HepG2 (cell line): ENCODE results near the gene OARD1.

Experiments used
- FOXK2 ChIP-seq: fragments of 450-650 bp; IDR thresholded peaks from 2 replicates; pipeline ENCODE4 v1.6.1; 2016
- HDAC2 ChIP-seq: sonication (generic); formaldehyde crosslinking; IDR thresholded peaks from 2 replicates; pipeline ENCODE4 v1.4.0; 2020; ENCODE audit warnings: missing genetic modification reagents
- RBM39 ChIP-seq: fragments of 200-400 bp; formaldehyde crosslinking; IDR thresholded peaks from one replicate; pipeline ENCODE4 v1.6.1; 2018; ENCODE audit warnings: antibody characterized with exemption, mild to moderate bottlenecking, low read depth, low read length; ENCODE audit not compliant: poor library complexity, severe bottlenecking
- RXRA ChIP-seq: sonication (generic); formaldehyde crosslinking; IDR thresholded peaks from 2 replicates; pipeline ENCODE4 v1.5.1; 2020; ENCODE audit warnings: missing genetic modification reagents
- TP53 ChIP-seq: sonication (generic); formaldehyde crosslinking; conservative IDR thresholded peaks from 2 replicates; pipeline ENCODE4 v1.4.0; 2020; ENCODE audit warnings: missing genetic modification reagents
- ZFY ChIP-seq: sonication (generic); formaldehyde crosslinking; IDR thresholded peaks from 2 replicates; pipeline ENCODE4 v1.4.0; 2020; ENCODE audit warnings: missing genetic modification reagents
- ZNF24 ChIP-seq: fragments of 450-650 bp; IDR thresholded peaks from 2 replicates; pipeline ENCODE4 v1.6.1; 2017; ENCODE audit warnings: antibody characterized with exemption, mild to moderate bottlenecking
- ZNF333 ChIP-seq: sonication (generic); formaldehyde crosslinking; IDR thresholded peaks from 2 replicates; pipeline ENCODE4 v1.4.0; 2020; ENCODE audit warnings: mild to moderate bottlenecking, missing genetic modification reagents, borderline replicate concordance
- ZNF563 ChIP-seq: sonication (generic); formaldehyde crosslinking; IDR thresholded peaks from 2 replicates; pipeline ENCODE4 v1.8.0; 2022; ENCODE audit warnings: mild to moderate bottlenecking, moderate library complexity, missing genetic modification reagents
- ZNF776 ChIP-seq: sonication (generic); formaldehyde crosslinking; IDR thresholded peaks from 2 replicates; pipeline ENCODE4 v1.4.0; 2020; ENCODE audit warnings: mild to moderate bottlenecking, missing genetic modification reagents

GRCh38 chr6:41071501-41071922 is 644 bp downstream of the OARD1 start:
- TF ChIP-seq ZNF24 = no peak
- no peak for TF ChIP-seq ZNF333 (CRISPR knock-in tag)
- TF ChIP-seq ZNF563 (CRISPR knock-in tag) = no peak
- TF ChIP-seq HDAC2 = no peak; the same call in 1 of the 2 replicates
- TF ChIP-seq RBM39 = no peak
- no peak for TF ChIP-seq RXRA (CRISPR knock-in tag)
- no peak for TF ChIP-seq FOXK2
- TF ChIP-seq TP53 (CRISPR knock-in tag) = no peak
- TF ChIP-seq ZNF776 (CRISPR knock-in tag) = no peak
- TF ChIP-seq ZFY (CRISPR knock-in tag) = no peak
